ENCODE results near the gene CSNK2A2.

Gene CSNK2A2

DNA sequence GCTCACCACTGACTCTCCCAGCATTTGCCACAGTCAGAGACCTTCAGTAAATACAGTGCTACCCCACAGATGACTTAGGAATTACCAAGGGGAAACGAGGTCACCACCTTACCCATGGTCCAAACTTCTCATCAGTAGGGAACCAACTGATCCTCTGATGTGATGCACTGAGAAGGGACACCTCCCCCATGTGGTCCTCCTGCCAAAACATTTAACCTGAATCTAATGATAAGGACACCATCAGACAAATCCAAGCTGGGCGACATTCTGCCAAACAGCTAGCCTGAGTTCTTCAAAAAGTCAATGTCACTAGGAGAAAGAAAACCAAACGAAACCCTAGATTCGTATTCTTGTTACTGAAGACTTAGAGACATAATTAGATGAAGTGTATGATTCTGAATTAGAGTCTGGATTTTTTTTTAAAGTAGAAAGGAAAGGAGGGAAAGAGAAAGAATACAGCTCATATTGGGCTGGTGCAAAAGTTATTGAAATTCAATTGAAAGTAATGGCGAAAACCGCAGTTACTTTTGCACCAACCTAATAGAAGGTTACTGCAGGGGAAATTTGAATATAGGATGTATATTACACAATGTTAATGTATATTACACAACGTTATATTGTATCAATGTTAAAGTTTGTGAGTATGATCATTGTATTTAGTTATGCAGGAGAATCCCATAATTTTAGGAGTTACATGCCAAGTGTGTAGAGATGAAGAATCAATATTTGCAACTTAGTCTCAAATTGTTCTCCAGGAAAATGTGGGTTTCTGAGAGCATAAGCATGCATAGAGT lies 2.3 kb upstream of the CSNK2A2 start:
- no peak for DNase-seq (ENCODE audit: low read depth in 2 of 3, low spot score in 2 of 3)

DNA sequence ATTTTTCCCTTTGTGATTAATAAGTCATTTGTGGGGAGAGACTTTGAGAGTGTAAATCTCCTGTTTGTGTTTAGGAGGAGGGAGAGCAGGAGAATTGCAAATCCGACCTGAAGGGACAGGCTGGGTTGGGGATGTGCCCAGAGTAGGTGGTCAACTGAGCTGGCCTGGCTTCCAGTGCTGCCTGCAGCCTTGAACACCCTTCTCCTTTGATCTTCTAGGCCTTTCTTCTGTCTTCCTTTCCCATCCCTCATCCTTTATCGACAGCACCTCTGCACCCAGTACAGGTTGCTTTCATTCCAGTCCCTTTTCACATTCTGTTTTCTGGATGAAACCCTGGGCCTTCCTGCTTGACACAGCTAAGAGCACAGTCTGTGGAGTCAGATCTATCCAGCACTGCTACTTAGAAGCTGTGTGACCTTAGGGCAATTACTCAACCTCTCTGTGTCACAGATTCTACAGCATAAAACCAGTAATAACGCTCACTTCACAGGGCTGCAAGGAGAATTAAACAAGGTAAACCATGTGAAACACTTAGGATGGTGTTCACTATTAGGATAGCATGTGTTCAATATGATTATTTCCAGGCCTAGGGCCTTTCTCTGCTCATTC lies 1.0 kb upstream of the CSNK2A2 start:
- DNase-seq (ENCODE audit: low read depth in 2 of 3, low spot score in 2 of 3) = no peak

- DNase-seq (ENCODE audit: low read depth in 2 of 3, low spot score in 2 of 3) = no peak
Observed at GRCh38 chr16:58197314-58198012, 443 bp downstream of the CSNK2A2 start.

- no peak for DNase-seq (ENCODE audit: low read depth in 2 of 3, low spot score in 2 of 3)
Observed at GRCh38 chr16:58196898-58197313, 1.0 kb downstream of the CSNK2A2 start.

DNA sequence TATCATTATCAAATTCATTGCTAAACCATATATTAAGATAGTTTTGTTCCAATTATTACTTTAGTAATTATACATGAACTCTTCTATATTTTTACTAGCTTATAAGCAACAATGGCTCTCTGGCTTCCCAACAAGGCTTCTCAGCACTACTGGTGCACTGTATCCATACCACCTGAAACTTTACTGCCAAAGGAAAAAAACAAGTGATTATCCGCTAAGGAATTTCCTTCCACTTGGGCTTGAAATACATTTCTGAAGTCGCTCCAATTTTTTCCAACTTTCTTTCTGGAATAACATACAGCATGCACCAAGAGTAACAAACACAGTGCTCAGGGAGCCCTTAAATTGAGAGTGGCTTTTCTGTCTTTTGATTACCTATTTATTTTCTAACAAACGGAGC lies 2.1 kb downstream of the CSNK2A2 start:
- no peak for DNase-seq (ENCODE audit: low read depth in 2 of 3, low spot score in 2 of 3)

DNA sequence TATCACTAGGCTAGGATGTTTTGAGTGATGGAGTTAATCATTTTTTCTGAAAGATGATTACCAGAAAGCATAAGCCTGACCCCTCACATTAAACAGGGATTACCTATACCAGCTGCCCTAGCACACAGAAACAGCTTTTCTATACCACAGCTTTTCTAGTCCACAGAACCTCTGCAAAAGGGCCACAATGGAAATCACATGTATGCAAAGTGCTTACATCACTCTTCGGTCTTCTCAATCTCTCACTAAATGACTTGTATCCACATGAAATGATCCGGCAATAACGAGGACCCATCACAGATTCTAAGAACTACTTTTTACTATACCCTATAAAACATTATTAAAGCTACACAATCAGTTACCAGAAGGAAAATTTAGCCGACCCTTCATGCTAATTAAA lies 2.6 kb downstream of the CSNK2A2 start:
- no peak for DNase-seq (ENCODE audit: low read depth in 2 of 3, low spot score in 2 of 3)

DNA sequence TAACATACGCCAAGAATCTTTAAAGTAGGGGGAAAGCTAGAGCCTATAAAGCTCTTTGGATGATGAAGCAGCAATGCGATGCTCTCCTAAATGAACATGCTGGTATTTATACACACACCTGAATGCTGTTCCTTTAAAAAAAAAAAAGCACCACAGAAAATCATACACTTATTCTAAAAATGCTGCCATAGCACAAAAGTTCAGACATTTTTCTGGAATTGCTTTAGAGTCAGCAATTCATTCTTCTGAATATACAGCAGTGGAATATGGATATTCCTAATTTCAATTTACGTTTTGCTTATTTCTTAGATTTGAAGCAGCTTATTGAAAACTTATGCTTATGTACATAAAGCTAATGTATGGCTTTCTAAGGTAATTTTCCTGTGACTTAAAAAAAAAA lies 3.1 kb downstream of the CSNK2A2 start:
- DNase-seq (ENCODE audit: low read depth in 2 of 3, low spot score in 2 of 3) = no peak

GRCh38 chr16:58187665-58188421 lies 10.1 kb downstream of the CSNK2A2 start:
- no peak for DNase-seq (ENCODE audit: low read depth in 2 of 3, low spot score in 2 of 3)

DNA sequence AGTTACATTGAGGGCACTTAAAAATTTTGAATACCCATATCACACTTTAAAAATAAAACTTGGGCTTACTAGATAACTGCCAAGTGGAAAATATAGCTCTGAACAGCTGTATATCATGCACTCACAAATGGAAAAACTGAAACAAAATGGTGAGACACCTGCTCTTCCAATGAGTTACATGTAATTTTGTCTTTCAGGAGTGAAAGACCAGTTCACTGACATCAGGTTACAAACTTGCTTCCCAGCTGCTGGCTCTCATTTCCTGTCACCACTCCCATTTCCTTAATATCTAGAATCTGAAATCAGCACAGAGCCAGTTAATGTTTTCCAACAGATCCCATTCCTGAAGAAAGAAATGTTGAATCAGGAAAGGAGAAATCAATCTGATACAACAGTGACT lies 10.8 kb downstream of the CSNK2A2 start:
- DNase-seq (ENCODE audit: low read depth in 2 of 3, low spot score in 2 of 3) = no peak

DNA sequence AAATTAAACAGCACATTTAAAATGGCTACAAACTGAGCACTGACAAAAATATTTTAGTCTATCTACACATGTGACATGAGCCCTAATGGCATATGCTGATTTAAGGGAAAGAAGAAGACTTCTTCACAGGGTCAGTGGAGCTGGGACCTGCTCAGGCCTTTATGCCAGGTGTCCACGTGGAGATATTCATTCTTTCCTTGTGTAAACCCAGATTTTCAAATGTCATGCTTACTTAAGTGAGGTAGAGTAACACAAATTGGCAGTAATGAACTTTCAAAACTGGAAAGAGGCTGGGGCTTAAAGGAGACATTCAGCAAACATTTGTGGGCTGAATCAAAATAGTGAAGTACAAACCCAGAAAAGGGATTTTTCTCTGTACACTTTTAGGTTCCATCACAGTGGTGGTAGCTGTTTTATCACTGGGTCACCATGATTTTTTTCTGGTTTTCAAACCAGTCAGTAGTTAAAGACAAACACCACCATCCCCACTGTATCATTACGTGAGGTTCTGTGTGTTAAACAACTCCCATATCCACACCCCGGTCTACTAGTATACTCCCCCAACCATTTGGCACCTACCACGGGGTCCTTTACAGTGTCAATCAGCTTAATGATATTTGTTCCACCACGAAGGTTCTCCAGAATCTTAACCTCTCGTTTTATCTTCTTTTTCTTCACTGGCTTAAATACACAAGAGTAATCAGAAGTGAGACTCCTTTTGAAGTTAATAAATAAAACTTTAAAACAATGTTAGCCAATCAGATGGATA lies 11.5 kb downstream of the CSNK2A2 start:
- no peak for DNase-seq (ENCODE audit: low read depth in 2 of 3, low spot score in 2 of 3)

DNA sequence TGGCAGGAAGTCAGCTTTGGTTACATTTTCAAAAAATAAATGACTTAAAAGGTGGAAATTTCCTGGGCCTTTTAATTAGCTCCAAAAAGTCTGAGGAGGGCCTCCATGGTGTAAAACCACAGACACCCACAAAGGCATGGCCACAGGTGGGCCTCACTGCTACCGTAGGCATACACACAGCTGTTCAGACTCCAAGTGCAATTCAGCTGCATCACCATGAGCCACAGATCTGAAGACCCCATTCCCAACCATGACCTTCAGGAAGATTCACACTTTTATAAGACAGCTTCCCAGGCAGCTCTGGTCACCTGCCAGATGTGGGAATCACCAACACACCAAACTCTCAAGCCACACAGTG lies 20.6 kb downstream of the CSNK2A2 start:
- no peak for DNase-seq (ENCODE audit: low read depth in 2 of 3, low spot score in 2 of 3)

- DNase-seq (ENCODE audit: low read depth in 2 of 3, low spot score in 2 of 3) = no peak
Observed at GRCh38 chr16:58176608-58177352, 21.1 kb downstream of the CSNK2A2 start.

DNA sequence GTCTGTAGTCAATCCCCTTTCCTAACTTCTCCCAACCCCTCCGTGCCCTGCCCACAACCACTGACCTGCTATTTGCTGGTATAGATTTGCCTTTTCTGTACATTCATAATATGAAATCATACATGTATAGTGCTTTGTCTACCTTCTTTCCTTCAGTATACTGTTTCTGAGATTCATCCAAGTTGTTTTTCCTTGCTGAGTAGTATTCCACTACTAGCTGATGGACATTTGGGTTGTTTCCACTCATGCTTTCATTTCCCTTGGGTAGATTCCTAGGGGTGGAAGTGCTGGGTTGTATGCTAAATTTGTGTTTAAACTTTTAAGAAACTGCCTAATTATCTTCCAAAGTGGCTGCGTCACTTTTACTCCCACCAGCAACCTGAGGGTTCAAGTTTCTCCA lies 27.7 kb downstream of the CSNK2A2 start:
- DNase-seq (ENCODE audit: low read depth in 2 of 3, low spot score in 2 of 3) = no peak

GRCh38 chr16:58160855-58161254 lies 37.1 kb downstream of the CSNK2A2 start:
- no peak for DNase-seq (ENCODE audit: low read depth in 2 of 3, low spot score in 2 of 3)

GRCh38 chr16:58158725-58159124 lies 39.2 kb downstream of the CSNK2A2 start:
- no peak for DNase-seq (ENCODE audit: low read depth in 2 of 3, low spot score in 2 of 3)

DNA sequence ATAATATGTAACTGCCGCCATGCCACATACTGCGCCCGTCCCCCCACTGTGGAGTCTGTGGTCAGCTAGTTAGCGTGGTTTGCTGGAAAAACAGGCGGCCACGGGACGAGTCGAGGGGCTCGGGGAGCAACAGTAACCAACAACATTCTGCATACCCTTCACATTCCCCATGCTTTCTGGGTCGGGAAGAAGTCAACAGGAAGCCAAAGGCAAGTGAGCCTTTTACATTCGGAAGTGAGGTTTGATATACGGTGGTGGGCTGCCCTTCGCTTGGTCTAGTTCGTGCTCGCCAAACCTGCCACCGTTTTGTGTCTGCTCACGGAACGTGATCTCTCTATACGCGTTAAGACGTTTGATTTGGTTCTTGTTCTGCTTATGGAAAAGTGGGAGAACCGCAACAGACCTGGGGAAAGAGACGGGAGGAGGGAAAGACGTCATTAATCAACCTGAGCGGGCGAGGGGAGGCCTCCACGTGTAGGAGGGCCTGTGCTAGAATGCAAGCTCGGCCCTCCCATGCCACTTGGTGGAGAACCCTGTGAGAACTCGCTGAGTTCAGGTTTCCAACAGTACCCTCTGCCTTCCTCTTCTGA lies 39.9 kb downstream of the CSNK2A2 start:
- DNase-seq (ENCODE audit: low read depth in 2 of 3, low spot score in 2 of 3) = no peak

- DNase-seq (ENCODE audit: low read depth in 2 of 3, low spot score in 2 of 3) = no peak
Observed at GRCh38 chr16:58157239-58157638, 40.7 kb downstream of the CSNK2A2 start.

DNA sequence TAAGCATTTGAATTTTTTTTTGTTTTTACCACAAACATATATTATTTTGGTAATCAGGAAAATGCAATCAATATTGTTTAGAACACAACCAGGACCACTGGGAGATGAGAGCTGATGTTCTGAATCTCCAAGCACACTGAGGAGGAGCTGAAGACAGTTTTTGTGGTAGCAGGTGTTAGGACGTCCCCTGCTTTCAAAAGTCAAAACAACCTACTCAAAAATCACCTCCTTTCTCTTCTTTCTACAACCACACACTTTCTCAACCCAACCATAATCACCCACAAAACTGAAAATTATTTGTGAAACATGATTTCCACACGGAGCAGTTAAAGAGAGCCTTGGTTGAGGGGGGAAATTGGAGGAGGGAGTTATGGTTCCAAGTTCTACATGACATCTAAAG lies 42.1 kb downstream of the CSNK2A2 start:
- DNase-seq (ENCODE audit: low read depth in 2 of 3, low spot score in 2 of 3) = no peak

DNA sequence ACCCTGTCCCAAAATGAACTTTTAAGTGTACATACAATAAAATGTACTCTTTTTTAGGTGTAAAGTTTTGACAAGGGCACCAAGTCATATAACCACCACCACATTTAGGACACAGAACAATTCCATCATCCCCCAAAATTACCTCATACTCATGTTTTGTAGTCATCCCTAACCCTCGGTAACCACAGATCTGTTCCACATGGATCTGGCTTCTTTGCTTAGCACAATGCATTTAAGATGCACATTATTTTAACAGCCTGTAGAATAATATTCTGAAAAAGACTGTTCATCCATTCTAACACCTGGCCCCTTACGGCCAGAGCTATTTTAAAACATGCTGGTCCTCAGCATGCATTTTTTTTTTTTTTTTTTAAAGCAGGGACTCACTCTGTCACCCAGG lies 43.6 kb downstream of the CSNK2A2 start:
- no peak for DNase-seq (ENCODE audit: low read depth in 2 of 3, low spot score in 2 of 3)

All from activated CD8-positive, alpha-beta memory T cell treated with anti-CD3 and anti-CD28 coated beads for 48 hours (primary cell).